T-helper 2 cell treated with Interferon-gamma antibody and Interleukin-4, amounts not matched to agents 100 ng/mL and 5 ng/mL, for 36 hours (primary cell): ENCODE data around the gene CHRNA9. TPM values are rescaled to one million over a fixed set of nuclear protein-coding genes. Genes with fewer than 3 reads are reported as not detected.
"Not testable (repeated sequence)": the region's sequence is repeated elsewhere in the genome, so short reads cannot be mapped to it uniquely, and the experiment has no call there.

ENCODE experiments used
- intact Hi-C: fragments of 100-400 bp; cut with micrococcal nuclease; formaldehyde crosslinking; loops from one replicate; pipeline ENCODE4 v1.15.1; 2023
- total RNA-seq: library from RNA; stranded (reverse); gene quantifications from 2 replicates; pipeline ENCODE4 v1.2.3, GENCODE V29; 2022

The CHRNA9 gene
- total RNA-seq, 1 donor from 2014 or later, result 0.39 TPM

DNA sequence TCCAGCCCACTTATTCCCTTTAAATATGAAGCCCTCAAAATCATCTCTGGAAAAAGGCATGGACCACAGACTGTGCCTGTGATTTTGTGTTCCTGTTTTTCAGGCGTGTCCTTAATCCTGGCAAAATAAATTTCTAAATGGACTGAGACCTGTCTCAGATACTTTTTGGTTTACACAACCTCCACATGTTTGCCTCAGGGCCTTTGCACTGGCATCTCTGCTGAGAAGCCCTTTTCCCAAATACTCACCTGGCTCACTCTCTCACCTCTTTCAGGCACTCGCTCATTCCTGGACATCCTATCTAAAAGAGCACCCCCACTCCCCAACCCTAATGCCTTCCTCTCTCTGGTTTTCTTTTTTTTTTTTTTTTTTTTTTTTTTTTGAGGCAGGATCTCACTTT lies 40.5 kb downstream of the CHRNA9 start:
- intact Hi-C loops, result no loop called here

DNA sequence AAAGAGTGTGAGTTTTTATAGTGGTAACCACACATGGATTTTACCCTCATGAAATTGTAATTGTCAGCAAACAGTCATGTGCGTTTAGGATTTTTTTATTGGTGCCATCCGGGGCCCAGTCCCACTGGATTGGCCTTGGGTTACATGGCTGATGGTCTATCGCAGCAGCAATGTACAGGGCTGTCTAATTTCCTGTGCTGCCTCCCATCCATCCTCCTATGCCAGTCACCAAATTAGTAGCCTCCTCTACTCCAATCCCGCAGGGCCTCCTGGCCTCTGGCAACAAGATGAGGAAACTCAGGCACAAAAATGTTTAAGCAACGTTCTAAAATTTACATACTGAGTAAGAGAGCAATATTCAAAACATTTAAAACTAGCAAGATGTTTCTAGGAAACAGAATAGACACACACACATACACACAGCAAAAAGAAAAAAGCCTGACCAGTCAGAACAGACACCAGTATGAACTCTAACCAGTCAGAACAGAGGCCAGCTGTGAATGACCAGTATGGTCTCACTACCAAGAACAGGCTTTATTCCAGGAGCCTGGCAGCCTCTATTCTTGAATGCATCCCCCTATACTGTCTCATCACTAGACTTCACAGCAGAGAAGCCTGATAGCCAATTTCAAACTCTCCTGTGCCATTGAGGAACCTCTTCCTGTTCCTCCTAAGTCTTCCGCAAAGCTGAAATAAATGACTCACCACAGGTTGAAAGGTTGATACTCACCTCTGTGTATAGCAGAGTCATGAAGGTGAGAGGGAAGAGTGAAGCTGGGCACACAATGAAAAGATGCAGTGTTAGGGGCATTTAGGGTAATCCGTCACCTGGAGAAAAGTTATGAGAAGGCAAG lies 42.6 kb downstream of the CHRNA9 start:
- intact Hi-C loops, result no loop called here

DNA sequence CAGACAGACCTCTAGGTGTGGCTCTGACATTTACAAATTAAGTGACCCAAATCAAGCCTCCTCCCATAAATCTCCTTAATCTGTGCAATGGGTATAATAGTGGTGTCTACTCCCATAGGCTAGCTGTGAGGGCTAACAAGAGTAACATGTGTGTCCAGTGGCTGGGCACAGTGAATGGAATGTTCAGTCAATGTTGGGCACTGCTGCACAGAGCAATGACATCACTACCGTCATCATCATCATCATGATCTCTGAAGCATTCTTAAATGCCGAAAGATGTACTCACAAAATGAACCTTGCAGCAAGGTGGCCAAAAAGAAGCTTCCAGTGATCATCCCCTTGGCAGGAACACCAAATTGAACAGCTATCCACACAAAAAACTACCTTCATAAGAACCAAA lies 43.5 kb downstream of the CHRNA9 start:
- intact Hi-C loops, result no loop called here

DNA sequence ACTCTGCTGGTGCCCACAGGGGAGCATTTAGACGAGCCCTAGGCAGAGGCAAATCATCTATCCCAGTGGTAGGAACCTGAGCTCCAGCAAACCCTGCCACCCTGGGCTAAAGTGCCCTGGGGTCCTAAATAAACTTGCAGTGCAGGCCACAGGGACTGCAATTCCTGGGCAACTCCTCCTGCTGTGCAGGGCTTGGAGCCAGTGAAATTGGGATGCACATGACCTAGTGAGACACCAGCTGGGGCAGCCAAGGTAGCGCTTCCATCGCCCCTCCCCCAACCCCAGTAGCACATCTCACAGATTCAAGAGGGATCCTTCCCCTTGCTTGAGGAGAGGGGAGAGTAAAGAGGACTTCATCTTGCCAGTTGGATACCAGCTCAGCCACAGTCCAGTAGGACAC lies 44.1 kb downstream of the CHRNA9 start:
- intact Hi-C loops, result no loop called here

DNA sequence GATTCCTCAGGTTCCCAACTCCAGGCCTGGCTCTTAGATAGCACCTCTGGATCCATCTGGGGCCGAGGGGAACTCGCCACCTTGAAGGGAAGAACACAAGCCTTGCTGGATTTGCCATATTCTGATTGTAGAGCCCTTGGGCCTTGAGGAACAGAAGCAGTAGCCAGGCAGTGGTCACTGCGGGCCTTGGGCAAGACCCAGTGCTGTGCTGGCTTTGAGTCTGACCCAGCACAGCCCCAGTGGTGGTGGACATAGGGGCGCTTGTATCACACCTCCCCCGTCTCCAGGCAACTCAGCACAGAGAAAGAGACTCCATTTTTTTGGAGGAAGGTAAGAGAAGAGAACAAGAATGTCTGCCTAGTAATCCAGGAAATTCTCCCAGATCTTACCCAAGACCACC lies 45.5 kb downstream of the CHRNA9 start:
- intact Hi-C loops, result no loop called here

DNA sequence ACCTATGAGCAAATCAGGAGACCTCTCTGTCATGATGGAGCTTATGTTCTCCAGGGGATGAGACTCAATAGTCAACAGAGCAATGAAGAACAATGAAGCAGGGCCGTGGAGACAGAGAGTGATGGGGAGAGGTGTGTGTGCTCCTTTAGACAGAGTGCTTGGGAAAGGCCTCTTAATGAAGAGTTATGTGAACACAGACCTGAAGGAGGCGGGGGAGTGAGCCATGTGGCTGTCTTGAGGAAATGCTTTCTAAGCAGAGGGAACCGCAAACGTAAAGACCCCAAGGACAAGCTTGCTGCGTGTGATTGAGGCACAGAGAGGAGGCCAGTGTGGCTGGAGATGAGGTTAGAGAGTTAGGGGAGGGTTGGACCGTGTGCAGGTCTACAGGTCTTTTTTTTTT lies 53.1 kb downstream of the CHRNA9 start:
- intact Hi-C loops, result no loop called here

DNA sequence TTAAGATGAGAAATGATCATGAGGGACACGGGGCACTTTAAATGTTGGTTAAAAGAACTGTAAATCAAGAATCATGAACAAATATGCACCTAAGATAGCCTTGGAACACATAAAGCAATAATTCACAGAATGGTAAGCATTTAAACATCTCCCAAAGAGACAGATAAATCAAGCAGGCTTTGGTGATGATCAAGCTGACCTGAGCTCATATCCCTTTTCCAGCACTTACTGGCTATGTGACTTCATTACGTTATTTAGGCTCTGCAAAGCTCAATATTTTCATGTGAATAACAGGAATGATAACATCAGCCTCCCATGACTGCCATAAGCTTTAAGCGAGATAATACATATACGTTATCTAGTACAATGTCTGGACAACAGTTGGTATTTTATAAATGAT lies 54.9 kb downstream of the CHRNA9 start:
- intact Hi-C loops, result no loop called here

DNA sequence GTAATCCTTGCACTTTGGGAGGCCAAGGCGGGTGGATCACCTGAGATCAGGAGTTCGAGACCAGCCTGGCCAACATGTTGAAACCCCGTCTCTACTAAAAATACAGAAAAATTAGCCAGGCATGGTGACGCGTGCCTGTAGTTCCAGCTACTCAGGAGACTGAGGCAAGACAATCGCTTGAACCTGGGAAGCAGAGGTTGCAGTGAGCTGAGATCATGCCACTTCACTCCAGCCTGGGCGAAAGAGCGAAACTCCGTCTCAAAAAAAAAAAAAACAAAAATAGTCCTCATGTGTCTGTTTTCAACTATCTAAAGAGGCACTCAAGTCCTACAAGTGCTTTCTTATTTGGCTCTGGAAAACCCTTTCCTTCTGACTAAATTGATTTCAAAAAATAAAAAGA lies 57.1 kb downstream of the CHRNA9 start:
- intact Hi-C loops, result not testable (repeated sequence)

DNA sequence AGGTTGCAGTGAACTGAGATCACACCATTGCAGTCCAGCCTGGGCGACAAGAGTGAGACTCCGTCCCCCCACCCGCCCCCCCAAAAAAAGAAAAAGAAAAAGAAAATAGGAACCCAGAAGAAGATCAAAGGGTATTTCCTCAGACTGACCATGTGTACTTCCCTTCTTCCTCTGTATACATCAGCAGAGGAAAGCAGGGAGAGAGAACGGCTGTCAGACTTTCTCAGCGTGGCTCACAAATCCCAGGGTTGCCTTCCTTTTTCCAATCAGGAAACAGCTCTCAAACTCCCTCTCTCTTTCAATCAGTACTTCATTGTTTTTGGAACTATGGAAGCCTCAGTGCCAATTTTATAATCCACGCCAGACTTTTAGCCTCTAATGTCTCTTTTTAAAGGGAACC lies 59.1 kb downstream of the CHRNA9 start:
- intact Hi-C loops, result no loop called here

DNA sequence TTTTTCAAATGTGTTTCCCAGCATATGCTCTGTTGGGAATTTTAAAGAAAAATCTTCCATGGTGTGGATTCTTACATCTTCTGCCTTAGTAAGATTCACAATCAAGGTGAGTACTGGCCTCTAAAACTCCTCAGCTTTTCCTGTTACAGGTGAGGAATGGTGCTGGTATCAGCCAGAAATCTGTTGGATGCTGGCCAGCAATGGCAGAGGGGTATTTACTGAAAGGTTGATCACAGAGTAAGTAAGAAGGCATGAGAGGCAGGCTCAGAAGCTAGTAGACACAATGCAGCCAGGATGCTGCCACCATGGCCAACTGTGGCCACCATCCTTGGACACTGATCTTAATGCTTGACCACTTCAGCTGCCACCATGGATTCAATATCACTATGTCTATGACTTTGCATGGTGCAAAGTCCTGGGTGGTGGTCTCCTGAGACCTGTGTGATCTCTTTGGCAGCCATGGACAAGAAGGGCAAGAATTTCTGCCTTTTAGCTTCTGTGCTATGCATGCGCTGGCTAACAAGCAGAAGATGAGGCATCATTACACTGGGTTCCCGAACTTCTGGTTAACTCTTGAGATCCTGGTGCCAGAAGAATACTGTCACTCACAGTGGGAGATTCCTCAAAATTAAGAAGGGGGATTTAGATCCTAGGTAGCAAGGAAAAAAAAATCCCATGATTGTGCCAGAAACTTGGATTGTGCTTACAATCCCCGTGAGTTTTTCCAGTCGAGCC lies 60.2 kb downstream of the CHRNA9 start:
- intact Hi-C loops, result no loop called here

DNA sequence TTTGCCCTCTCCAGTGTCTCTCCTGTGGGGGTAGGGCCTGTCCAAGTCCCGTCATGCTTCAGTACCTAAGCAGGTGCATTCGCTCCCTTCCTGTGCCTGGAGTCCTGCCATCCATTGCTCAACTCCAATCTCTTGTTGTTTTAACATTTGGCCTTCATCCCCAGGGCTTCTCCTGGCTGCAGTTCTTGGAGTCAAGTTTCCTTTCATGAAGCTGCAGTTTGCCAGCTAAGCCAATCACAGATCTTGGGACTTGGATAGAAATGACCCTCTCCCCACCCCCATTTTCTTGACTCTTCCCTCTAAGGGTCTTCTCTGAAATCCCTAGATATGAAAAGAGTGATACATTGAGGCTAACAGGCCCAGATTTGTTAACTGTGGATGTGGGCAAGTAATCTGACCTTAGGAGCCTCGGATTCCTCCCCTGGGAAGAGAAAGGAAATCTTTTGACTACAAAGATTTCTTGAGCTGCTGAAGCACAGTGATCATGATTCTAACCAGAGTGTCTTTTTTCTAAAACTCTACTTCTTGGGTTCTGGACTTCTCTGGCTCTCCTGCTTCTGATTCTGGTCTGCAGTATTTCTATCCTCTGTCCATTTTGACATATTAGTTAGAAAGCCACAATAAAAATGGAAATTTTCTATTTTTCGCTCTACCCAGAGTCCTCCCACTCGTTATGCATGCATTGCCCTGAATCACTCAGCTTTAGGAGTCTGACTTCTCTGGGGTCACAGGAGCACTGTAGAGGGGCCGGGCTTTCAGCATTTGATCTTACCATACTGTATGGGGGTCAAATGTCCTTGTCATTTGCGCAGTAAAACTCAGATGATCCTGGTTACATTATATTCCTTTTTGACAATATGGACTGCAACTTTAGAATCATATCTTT lies 61.0 kb downstream of the CHRNA9 start:
- intact Hi-C loops, result no loop called here

DNA sequence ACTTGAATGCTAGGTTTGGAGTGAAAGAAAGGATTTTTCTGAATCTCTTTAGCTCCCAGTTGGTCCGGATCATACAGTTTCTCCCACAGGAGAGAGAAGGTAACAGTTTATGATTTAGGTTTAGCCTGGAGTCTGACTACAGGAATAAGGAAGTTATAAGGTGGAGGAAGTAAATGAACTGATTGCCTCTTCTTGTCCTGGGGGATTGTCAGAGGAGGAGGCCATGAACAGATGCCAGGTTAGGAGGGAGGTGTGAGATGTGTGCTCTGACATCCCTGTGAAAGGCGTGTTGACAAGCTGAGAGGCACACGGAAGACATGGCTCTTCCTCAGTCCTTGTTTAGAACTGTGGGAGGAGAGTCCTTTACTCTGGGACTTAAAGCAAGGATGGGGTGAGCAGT lies 64.4 kb downstream of the CHRNA9 start:
- intact Hi-C loops, result no loop called here

DNA sequence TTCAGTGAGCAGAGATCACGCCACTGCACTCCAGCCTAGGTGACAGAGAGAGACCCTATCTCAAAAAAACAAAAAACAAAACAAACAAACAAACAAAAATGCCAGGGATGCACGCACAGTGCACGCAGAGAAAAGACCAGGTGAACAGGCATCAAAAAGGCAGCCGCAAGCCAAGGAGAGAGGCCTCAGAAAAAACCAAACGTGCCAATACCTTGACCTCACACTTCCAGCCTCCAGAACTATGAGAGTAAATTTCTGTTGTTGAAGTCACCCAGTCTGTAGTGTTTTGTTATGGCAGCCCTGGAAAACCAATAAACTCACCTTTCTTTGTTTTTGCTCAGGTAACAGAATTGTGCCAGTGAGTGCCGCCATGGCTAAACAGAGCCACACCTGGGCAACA lies 66.0 kb downstream of the CHRNA9 start:
- intact Hi-C loops, result no loop called here

DNA sequence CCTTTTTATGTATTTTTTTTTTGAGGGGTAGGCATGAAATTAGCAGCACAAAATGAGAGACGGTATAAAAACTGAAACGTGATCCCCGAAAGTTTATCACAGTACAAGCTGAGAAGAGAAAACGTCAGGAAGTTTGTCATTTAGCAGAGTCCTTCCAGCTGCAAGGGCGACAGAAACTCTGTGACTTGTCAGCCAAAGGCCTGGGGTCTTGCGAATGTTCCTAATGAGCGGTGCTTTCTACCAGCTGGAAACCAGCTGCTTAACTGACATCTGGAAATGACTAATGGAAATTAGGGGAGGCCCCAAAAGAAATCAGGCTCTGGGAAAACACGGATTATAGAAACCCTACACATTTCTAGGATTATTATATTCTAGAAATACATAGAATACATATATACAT lies 66.5 kb downstream of the CHRNA9 start:
- intact Hi-C loops, result no loop called here

DNA sequence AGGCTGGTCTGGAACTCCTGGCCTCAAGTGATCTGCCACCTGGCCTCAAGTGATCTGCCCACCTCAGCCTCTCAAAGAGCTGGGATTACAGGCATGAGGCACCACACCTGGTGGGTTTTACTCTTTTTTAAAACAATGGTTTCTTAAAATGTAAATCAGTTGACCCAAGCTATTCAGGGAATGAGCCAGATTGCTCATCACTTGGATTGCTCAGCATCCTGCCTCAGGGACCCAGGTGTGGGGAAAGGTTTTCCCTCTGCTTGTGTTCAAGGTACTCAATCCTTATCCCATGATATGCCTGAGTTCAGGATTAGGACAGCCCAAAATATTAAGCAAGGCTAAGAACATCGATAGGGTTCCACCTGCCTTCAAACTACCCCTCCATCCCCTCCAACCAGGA lies 67.4 kb downstream of the CHRNA9 start:
- intact Hi-C loops, result no loop called here

DNA sequence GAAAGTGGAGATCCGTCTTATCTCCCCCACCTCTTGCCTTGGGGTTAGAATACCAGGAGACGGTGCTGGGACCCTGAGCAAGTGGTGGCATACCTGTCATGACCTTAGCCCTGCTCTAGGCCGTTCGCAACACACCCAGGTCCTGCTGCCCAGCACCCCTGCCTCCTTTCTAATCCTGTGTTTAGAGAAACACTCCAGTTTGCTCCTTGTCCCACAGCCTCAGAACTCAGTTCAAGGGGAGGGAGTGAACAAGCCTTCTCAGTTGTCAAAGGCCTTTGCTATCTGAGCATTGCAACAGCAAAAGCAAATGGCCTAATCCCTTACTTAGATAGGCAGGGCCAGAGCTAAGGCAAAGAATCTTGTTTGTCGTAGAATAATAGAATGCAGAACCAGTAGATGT lies 67.9 kb downstream of the CHRNA9 start:
- intact Hi-C loops, result no loop called here

Other genes starting within 250 kb of the CHRNA9 start
- gene RHOH, start 138.3 kb upstream of the CHRNA9 start, total RNA-seq, result 124 and 127 TPM in 2 replicates